Amygdala (tissue), 56 donors: ENCODE data around the gene POLL.

Experiments
- DNase-seq, 56 donors: peaks; one replicate each; lab custom pipeline; 2025; lab: John Stamatoyannopoulos, UW

POLL gene

GRCh38 chr10:101562231-101562630 is 25.8 kb downstream of the POLL start:
- no peak for DNase-seq

GRCh38 chr10:101561068-101561915 is 26.8 kb downstream of the POLL start:
- no peak for DNase-seq

- no peak for DNase-seq
Measured at GRCh38 chr10:101560298-101561067, 27.6 kb downstream of the POLL start.

- DNase-seq, result no peak
Measured at GRCh38 chr10:101559596-101560297, 28.3 kb downstream of the POLL start.

- no peak for DNase-seq
Measured at GRCh38 chr10:101558671-101559595, 29.1 kb downstream of the POLL start.

GRCh38 chr10:101558204-101558603 is 29.9 kb downstream of the POLL start:
- no peak for DNase-seq

GRCh38 chr10:101557541-101557940 is 30.5 kb downstream of the POLL start:
- DNase-seq, result no peak

- DNase-seq, result no peak
Measured at GRCh38 chr10:101552442-101552841, 35.6 kb downstream of the POLL start.

GRCh38 chr10:101550965-101551364 is 37.1 kb downstream of the POLL start:
- DNase-seq, result no peak

GRCh38 chr10:101545898-101546297 is 42.2 kb downstream of the POLL start:
- no peak for DNase-seq

- no peak for DNase-seq
Measured at GRCh38 chr10:101538446-101538845, 49.6 kb downstream of the POLL start.

GRCh38 chr10:101536800-101537199 is 51.3 kb downstream of the POLL start:
- no peak for DNase-seq

GRCh38 chr10:101535949-101536348 is 52.1 kb downstream of the POLL start:
- no peak for DNase-seq

- no peak for DNase-seq
Measured at GRCh38 chr10:101529725-101530553, 58.1 kb downstream of the POLL start.

GRCh38 chr10:101529207-101529606 is 58.9 kb downstream of the POLL start:
- DNase-seq, result no peak
